K562 (cell line): ENCODE measurements around the gene SLC1A3. TPM values are rescaled to one million over a fixed set of nuclear protein-coding genes. Genes with fewer than 3 reads are reported as not detected.

ENCODE experiments used
- BRCA1 ChIP-seq, 2 experiments: fragments of 450-650 bp in 1 of 2; sonication (generic) in 1 of 2; formaldehyde crosslinking in 1 of 2; IDR thresholded peaks; 2 replicates each; pipeline versions ENCODE4 v1.5.0 to v1.6.1; 2017 to 2020; ENCODE audit warnings: mild to moderate bottlenecking in 1 of 2, missing genetic modification reagents in 1 of 2
- PBX2 ChIP-seq, 2 experiments: IDR thresholded peaks in 1 of 2; conservative IDR thresholded peaks in 1 of 2; 2 replicates each; pipeline ENCODE4 v1.6.1; 2016; ENCODE audit warnings: low read depth in 2 of 2, mild to moderate bottlenecking in 1 of 2, missing compliant biosample characterization in 1 of 2, missing genetic modification characterization in 1 of 2, moderate library complexity in 1 of 2
- PCBP2 ChIP-seq: fragments of 200-400 bp; formaldehyde crosslinking; IDR thresholded peaks from 2 replicates; pipeline ENCODE4 v1.6.1; 2018; ENCODE audit warnings: low read length, low read depth, mild to moderate bottlenecking, moderate library complexity; ENCODE audit not compliant: poor library complexity, severe bottlenecking
- STAT5A ChIP-seq: IDR thresholded peaks from 2 replicates; pipeline ENCODE4 v1.6.1; 2012; ENCODE audit warnings: low read length, inconsistent platforms, borderline replicate concordance
- polyA plus RNA-seq, 8 experiments: library from polyadenylated mRNA; depleted of rRNA in 4 of 8; stranded (reverse) in 5 of 8; unstranded in 3 of 8; fragments of >200 nt; fragmentation: Nextera tagmentation in 2 of 8; fragmentation: Illumina TruSeq in 1 of 8; extraction: Ambion mirVana in 2 of 8; extraction: Trizol in 1 of 8; gene quantifications; 2 replicates each; pipeline versions ENCODE4 v1.2.1 to v1.2.3, GENCODE V29; 2011 to 2014; ENCODE audit warnings: inconsistent platforms in 1 of 8, missing spikeins in 1 of 8
- total RNA-seq, 7 experiments: library from RNA; depleted of rRNA in 6 of 7; stranded (reverse); fragments of >200 nt in 6 of 7; fragmentation: Illumina TruSeq in 2 of 7; extraction: Trizol in 2 of 7; gene quantifications; 2 replicates each; pipeline versions ENCODE4 v1.2.1 to v1.2.3, GENCODE V29; 2011 to 2021; ENCODE audit warnings: low replicate concordance in 1 of 7
- TF ChIP-seq, protein P1 (sequence below), 3 experiments: fragments of 200-800 bp in 1 of 3; sonication (Bioruptor generic) in 1 of 3; sonication (generic) in 1 of 3; formaldehyde crosslinking in 1 of 3; IDR thresholded peaks; 2 replicates each; pipeline versions ENCODE4 v1.6.1 to v1.8.0; 2016 to 2022; ENCODE audit warnings: mild to moderate bottlenecking in 2 of 3, missing compliant biosample characterization in 2 of 3, missing genetic modification characterization in 2 of 3, missing genetic modification reagents in 1 of 3
- TF ChIP-seq, protein P2 (sequence below): fragments of 250-450 bp; sonication (Bioruptor Pico); IDR thresholded peaks from 2 replicates; pipeline ENCODE4 v1.8.0; 2022; ENCODE audit warnings: inconsistent platforms, mild to moderate bottlenecking, moderate library complexity, borderline replicate concordance

Gene SLC1A3
- total and polyA plus RNA-seq, 9 of the 15 experiments (the other 6 are each of a cell fraction or from before 2014, with no cell fraction given): 0.13 TPM; not detected in 8

GRCh38 chr5:36705055-36705454, 98.6 kb downstream of the SLC1A3 start (continued):
- TF ChIP-seq STAT5A: no peak
- no peak for TF ChIP-seq PCBP2
- TF ChIP-seq, protein P1, sequence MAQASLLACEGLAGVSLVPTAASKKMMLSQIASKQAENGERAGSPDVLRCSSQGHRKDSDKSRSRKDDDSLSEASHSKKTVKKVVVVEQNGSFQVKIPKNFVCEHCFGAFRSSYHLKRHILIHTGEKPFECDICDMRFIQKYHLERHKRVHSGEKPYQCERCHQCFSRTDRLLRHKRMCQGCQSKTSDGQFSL (CRISPR knock-in tag; IDR thresholded peaks at IDR 0.05): no peak
- TF ChIP-seq, protein P1 (tag; IDR thresholded peaks at IDR 0.05): no peak
- TF ChIP-seq, protein P2, sequence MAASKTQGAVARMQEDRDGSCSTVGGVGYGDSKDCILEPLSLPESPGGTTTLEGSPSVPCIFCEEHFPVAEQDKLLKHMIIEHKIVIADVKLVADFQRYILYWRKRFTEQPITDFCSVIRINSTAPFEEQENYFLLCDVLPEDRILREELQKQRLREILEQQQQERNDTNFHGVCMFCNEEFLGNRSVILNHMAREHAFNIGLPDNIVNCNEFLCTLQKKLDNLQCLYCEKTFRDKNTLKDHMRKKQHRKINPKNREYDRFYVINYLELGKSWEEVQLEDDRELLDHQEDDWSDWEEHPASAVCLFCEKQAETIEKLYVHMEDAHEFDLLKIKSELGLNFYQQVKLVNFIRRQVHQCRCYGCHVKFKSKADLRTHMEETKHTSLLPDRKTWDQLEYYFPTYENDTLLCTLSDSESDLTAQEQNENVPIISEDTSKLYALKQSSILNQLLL: no peak
- no peak for TF ChIP-seq BRCA1 (IDR thresholded peaks at IDR 0.05)
- TF ChIP-seq BRCA1 (CRISPR knock-in tag; IDR thresholded peaks at IDR 0.05): no peak
- no peak for TF ChIP-seq PBX2 (CRISPR knock-in tag; IDR thresholded peaks at IDR 0.05; ENCODE audit: low read depth)
- no peak for TF ChIP-seq PBX2 (tag; conservative IDR thresholded peaks at IDR 0.05; ENCODE audit: low read depth)
